IPS DF 6.9 (cell line): ENCODE results near the gene DBP.

Source experiments
- DNase-seq: peaks from one replicate; pipeline ENCODE4 v3.0.0-alpha.2; 2013; ENCODE audit warnings: low read depth, low spot score
- H3K27ac ChIP-seq: one replicate; pipeline ENCODE4 v1.5.1; 2013; ENCODE audit warnings: low read length, control low read depth
- H3K27me3 ChIP-seq: 2 replicates; pipeline ENCODE4 v1.6.1; 2013; ENCODE audit warnings: mild to moderate bottlenecking, low read length; ENCODE audit not compliant: control insufficient read depth, insufficient read depth
- H3K36me3 ChIP-seq: 2 replicates; pipeline ENCODE4 v1.6.1; 2013; ENCODE audit warnings: low read length; ENCODE audit not compliant: control insufficient read depth, insufficient read depth
- H3K4me1 ChIP-seq: 2 replicates; pipeline ENCODE4 v1.6.1; 2013; ENCODE audit warnings: low read length; ENCODE audit not compliant: control insufficient read depth, insufficient read depth
- H3K4me3 ChIP-seq: 2 replicates; pipeline ENCODE4 v1.5.1; 2013; ENCODE audit warnings: mild to moderate bottlenecking, low read length
- H3K9me3 ChIP-seq: 2 replicates; pipeline ENCODE4 v1.6.1; 2013; ENCODE audit warnings: low read length, inconsistent platforms; ENCODE audit not compliant: control insufficient read depth, insufficient read depth
- WGBS: extraction: QIAGEN DNeasy Blood & Tissue Kit; methylation state at CpG from one replicate; pipeline ENCODE4 v1.1.7; 2013; ENCODE audit warnings: mixed read lengths, missing lambda C conversion rate; ENCODE audit not compliant: insufficient read length, insufficient coverage; 5-methylcytosine and 5-hydroxymethylcytosine counted together

Gene DBP

DNA sequence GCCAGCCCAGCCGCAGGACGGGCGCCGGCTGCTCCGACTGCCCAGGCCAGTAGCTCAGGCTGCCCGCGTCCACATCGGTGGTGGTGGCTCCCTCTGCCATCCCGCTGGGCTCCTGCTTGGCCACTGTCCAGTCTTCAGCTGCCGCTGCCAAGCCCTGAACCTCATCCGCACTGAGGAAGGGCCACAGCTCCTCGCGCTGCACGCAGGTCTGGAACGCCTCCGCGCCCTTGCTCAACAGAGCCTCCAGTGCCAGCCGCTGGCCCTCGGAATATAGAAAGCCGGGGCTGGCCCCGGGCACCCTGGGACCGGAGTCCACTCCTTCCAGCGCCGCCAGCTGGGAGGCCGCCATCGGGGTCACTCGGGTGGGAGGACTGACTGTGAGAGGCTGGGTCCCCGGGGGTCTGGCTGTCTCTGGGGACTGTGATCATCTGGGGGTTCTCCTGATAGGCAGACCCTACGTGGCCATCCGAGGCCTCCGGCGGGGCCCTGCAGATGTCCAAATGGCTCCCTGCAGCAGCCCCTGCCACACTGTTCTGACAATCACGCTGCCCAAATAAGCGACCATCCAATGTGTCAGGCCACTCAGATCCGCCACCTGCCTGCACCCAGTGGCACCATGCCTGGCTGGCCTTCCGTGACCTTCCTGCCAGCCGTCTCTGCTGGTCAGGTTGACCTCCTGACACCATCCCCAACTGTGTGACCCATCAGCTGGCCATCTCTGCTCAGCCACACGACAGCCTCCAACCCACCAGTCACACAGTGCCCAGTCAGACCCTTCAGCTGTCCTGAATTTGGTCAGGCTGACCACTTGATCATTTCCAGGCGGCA is 23.9 kb downstream of the DBP start:
- peaks cover 21% of the 10 kb centered on the region for H3K36me3 ChIP-seq
- H3K27ac ChIP-seq, result no peak overlapping the region
- H3K4me3 ChIP-seq, result no peak overlapping the region
- no peak for DNase-seq
- H3K9me3 ChIP-seq, result no peaks in the 10 kb centered on the region
- no CpG with 5 or more reads among the region's 39 CpGs for WGBS
- peaks cover 6% of the 10 kb centered on the region for H3K4me1 ChIP-seq
- no peaks in the 10 kb centered on the region for H3K27me3 ChIP-seq

- no peak for DNase-seq
- Histone ChIP-seq H3K4me3 (no peak overlapping the region), H3K27ac (no peak overlapping the region), H3K4me1 (peaks cover 6% of the 10 kb centered on the region), H3K27me3 (no peaks in the 10 kb centered on the region), H3K36me3 (peaks cover 17% of the 10 kb centered on the region), H3K9me3 (no peaks in the 10 kb centered on the region)
- WGBS, result no CpG with 5 or more reads among the region's 14 CpGs
These were observed 25.3 kb downstream of the DBP start for GRCh38 chr19:48611872-48612271.

GRCh38 chr19:48609571-48610108 is 27.5 kb downstream of the DBP start:
- H3K9me3 ChIP-seq, result no peaks in the 10 kb centered on the region
- WGBS, result no CpG with 5 or more reads among the region's 20 CpGs
- no peaks in the 10 kb centered on the region for H3K27me3 ChIP-seq
- peaks cover 3% of the 10 kb centered on the region; the same call in 1 of the 2 replicates for H3K4me1 ChIP-seq
- no peak overlapping the region for H3K27ac ChIP-seq
- no peaks in the 10 kb centered on the region for H3K36me3 ChIP-seq
- no peak for DNase-seq
- no peak overlapping the region for H3K4me3 ChIP-seq

GRCh38 chr19:48608798-48609263 is 28.3 kb downstream of the DBP start:
- no peaks in the 10 kb centered on the region for H3K9me3 ChIP-seq
- H3K36me3 ChIP-seq, result no peaks in the 10 kb centered on the region
- DNase-seq, result no peak
- no peak overlapping the region for H3K27ac ChIP-seq
- no peak overlapping the region for H3K4me3 ChIP-seq
- WGBS, result no CpG with 5 or more reads among the region's 9 CpGs
- peaks cover 3% of the 10 kb centered on the region; the same call in 1 of the 2 replicates for H3K4me1 ChIP-seq
- H3K27me3 ChIP-seq, result no peaks in the 10 kb centered on the region

GRCh38 chr19:48607359-48607755 is 29.8 kb downstream of the DBP start:
- no CpG with 5 or more reads among the region's 7 CpGs for WGBS
- Histone ChIP-seq H3K4me3 (no peak overlapping the region), H3K27ac (no peak overlapping the region), H3K4me1 (peaks cover 2% of the 10 kb centered on the region; the same call in 1 of the 2 replicates), H3K27me3 (no peaks in the 10 kb centered on the region), H3K36me3 (no peaks in the 10 kb centered on the region), H3K9me3 (no peaks in the 10 kb centered on the region)
- DNase-seq, result no peak

DNA sequence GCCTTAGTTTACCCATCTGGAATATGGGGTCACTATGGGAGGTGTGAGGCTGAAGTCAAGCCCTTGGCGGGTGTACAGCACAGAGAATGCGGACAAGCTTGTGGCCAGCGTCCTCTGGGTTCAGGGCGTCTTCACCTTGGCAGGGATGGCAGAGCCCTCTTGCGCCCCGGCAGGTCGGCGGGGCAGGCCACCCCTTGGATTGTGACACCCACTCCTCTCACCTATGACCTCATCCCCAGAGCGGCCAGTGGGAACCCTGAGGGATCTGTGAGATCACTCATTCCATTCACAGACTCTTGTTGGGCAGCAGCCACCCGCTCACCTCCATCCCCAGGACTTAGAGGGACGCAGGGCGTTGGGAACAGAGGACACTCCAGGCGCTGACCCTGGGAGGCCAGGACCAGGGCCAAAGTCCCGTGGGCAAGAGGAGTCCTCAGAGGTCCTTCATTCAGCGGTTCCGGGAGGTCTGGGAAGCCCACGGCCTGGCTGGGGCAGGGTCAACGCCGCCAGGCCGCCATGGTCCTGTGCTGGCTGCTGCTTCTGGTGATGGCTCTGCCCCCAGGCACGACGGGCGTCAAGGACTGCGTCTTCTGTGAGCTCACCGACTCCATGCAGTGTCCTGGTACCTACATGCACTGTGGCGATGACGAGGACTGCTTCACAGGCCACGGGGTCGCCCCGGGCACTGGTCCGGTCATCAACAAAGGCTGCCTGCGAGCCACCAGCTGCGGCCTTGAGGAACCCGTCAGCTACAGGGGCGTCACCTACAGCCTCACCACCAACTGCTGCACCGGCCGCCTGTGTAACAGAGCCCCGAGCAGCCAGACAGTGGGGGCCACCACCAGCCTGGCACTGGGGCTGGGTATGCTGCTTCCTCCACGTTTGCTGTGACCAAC is 30.5 kb downstream of the DBP start, which contains the start of gene SPACA4:
Gene SPACA4, plus strand, starts transcription at position 280 of the 896 bp plus-strand sequence. Its CDS starts 237 bp downstream, at position 517.
- no CpG with 5 or more reads among the region's 39 CpGs for WGBS
- no peaks in the 10 kb centered on the region for H3K36me3 ChIP-seq
- H3K27me3 ChIP-seq, result no peaks in the 10 kb centered on the region
- no peak for DNase-seq
- H3K27ac ChIP-seq, result no peak within 1 kb of the TSS
- peaks cover 2% of the 10 kb centered on the region; the same call in 1 of the 2 replicates for H3K4me1 ChIP-seq
- H3K4me3 ChIP-seq, result no peak within 1 kb of the TSS
- H3K9me3 ChIP-seq, result no peaks in the 10 kb centered on the region

GRCh38 chr19:48603850-48604249 is 33.3 kb downstream of the DBP start:
- Histone ChIP-seq H3K27me3 (no peaks in the 10 kb centered on the region), H3K9me3 (no peaks in the 10 kb centered on the region), H3K4me3 (no peak overlapping the region), H3K36me3 (no peaks in the 10 kb centered on the region), H3K27ac (no peak overlapping the region), H3K4me1 (peaks cover under 1% of the 10 kb centered on the region; the same call in 1 of the 2 replicates)
- WGBS, result no CpG with 5 or more reads among the region's 9 CpGs
- no peak for DNase-seq

- Histone ChIP-seq H3K9me3 (no peaks in the 10 kb centered on the region), H3K4me1 (no peaks in the 10 kb centered on the region), H3K27me3 (no peaks in the 10 kb centered on the region), H3K36me3 (no peaks in the 10 kb centered on the region), H3K4me3 (no peak overlapping the region), H3K27ac (no peak overlapping the region)
- DNase-seq, result no peak
- WGBS, result no CpG with 5 or more reads among the region's 39 CpGs
These were observed 33.7 kb downstream of the DBP start for GRCh38 chr19:48603449-48603848.

- H3K9me3 ChIP-seq, result no peaks in the 10 kb centered on the region
- no peaks in the 10 kb centered on the region for H3K36me3 ChIP-seq
- H3K27me3 ChIP-seq, result no peaks in the 10 kb centered on the region
- no peaks in the 10 kb centered on the region for H3K4me1 ChIP-seq
- DNase-seq, result no peak
- no peak overlapping the region for H3K4me3 ChIP-seq
- WGBS, result no CpG with 5 or more reads among the region's 9 CpGs
- H3K27ac ChIP-seq, result no peak overlapping the region
These were observed 34.2 kb downstream of the DBP start for GRCh38 chr19:48603001-48603400.
